GM10266 (cell line): ENCODE results near the gene VPS35L.

ENCODE experiments used
- DNase-seq: peaks from one replicate; pipeline ENCODE4 v3.0.0; 2012; ENCODE audit errors: extremely low spot score
- CTCF ChIP-seq: IDR thresholded peaks from 2 replicates; pipeline ENCODE4 v1.5.1; 2012; ENCODE audit warnings: mild to moderate bottlenecking, low read depth; ENCODE audit not compliant: control insufficient read depth, insufficient read depth; ENCODE audit errors: missing control alignments

The VPS35L gene

GRCh38 chr16:19694989-19695388 lies 139.5 kb downstream of the VPS35L start:
- no peak for TF ChIP-seq CTCF
- DNase-seq = no peak

GRCh38 chr16:19696328-19696727 lies 140.8 kb downstream of the VPS35L start:
- DNase-seq = no peak
- no peak for TF ChIP-seq CTCF

- TF ChIP-seq CTCF = no peak
- DNase-seq = no peak
Measured at GRCh38 chr16:19696961-19697360, 141.5 kb downstream of the VPS35L start.

GRCh38 chr16:19697756-19698318 lies 142.3 kb downstream of the VPS35L start:
- no peak for DNase-seq
- no peak for TF ChIP-seq CTCF

GRCh38 chr16:19698480-19699465 lies 143.3 kb downstream of the VPS35L start:
- TF ChIP-seq CTCF = no peak
- no peak for DNase-seq

GRCh38 chr16:19699472-19699871 lies 144.0 kb downstream of the VPS35L start:
- TF ChIP-seq CTCF = no peak
- no peak for DNase-seq

- DNase-seq = no peak
Measured at GRCh38 chr16:19700319-19700781, 144.8 kb downstream of the VPS35L start.

More at GRCh38 chr16:19700319-19700781, 144.8 kb downstream of the VPS35L start:
- TF ChIP-seq CTCF = no peak
